KMS-11 (cell line): ENCODE measurements around the gene GSTK1.

Source experiments
- H2AFZ ChIP-seq: fragments of 200-600 bp; sonication (generic); 2 replicates; pipeline ENCODE4 v1.6.1; 2016; ENCODE audit warnings: antibody characterized with exemption, mixed run types, low read depth
- H3K27ac ChIP-seq: fragments of 200-600 bp; sonication (generic); 2 replicates; pipeline ENCODE4 v1.6.1; 2016; ENCODE audit warnings: mild to moderate bottlenecking, mixed run types
- H3K27me3 ChIP-seq: fragments of 200-600 bp; sonication (generic); 2 replicates; pipeline ENCODE4 v1.6.1; 2017; ENCODE audit warnings: mild to moderate bottlenecking, low read depth, mixed run types, moderate library complexity; ENCODE audit not compliant: insufficient read depth
- H3K36me3 ChIP-seq: fragments of 200-600 bp; sonication (generic); 2 replicates; pipeline ENCODE4 v1.6.1; 2017; ENCODE audit warnings: mild to moderate bottlenecking, mixed run types; ENCODE audit not compliant: insufficient read depth
- H3K4me1 ChIP-seq: fragments of 200-600 bp; sonication (generic); 2 replicates; pipeline ENCODE4 v1.6.1; 2016; ENCODE audit warnings: mild to moderate bottlenecking, low read depth, mixed run types; ENCODE audit not compliant: poor library complexity, severe bottlenecking
- H3K4me2 ChIP-seq: fragments of 200-600 bp; sonication (generic); 2 replicates; pipeline ENCODE4 v1.7.0; 2016; ENCODE audit warnings: mild to moderate bottlenecking, mixed run types
- H3K4me3 ChIP-seq: fragments of 200-600 bp; sonication (generic); IDR thresholded peaks from 2 replicates; pipeline ENCODE4 v1.6.1; 2017; ENCODE audit warnings: low read depth, low read length, mixed read lengths; ENCODE audit not compliant: insufficient read depth
- H3K79me2 ChIP-seq: fragments of 200-600 bp; sonication (generic); 2 replicates; pipeline ENCODE4 v1.6.1; 2016; ENCODE audit warnings: low read depth, mixed run types; ENCODE audit not compliant: insufficient read depth
- H3K9ac ChIP-seq: fragments of 200-600 bp; sonication (generic); 2 replicates; pipeline ENCODE4 v1.6.1; 2016; ENCODE audit warnings: mild to moderate bottlenecking, mixed run types
- H4K20me1 ChIP-seq: fragments of 200-600 bp; sonication (generic); 2 replicates; pipeline ENCODE4 v1.6.1; 2016; ENCODE audit warnings: mild to moderate bottlenecking, mixed run types; ENCODE audit not compliant: insufficient read depth
- CTCF ChIP-seq: fragments of 200-600 bp; sonication (generic); conservative IDR thresholded peaks from 2 replicates; pipeline ENCODE4 v1.6.1; 2017; ENCODE audit warnings: low read depth, mild to moderate bottlenecking, antibody characterized with exemption, low read length, moderate library complexity, mixed read lengths

GSTK1 gene

GRCh38 chr7:143280160-143280559 is 16.9 kb downstream of the GSTK1 start:
- no peak overlapping the region for H3K4me2 ChIP-seq
- H3K4me3 ChIP-seq = no peak overlapping the region
- no peak overlapping the region for H3K9ac ChIP-seq
- no peak overlapping the region for H3K27ac ChIP-seq
- H4K20me1 ChIP-seq = no peaks in the 10 kb centered on the region
- no peaks in the 10 kb centered on the region for H3K4me1 ChIP-seq
- H2AFZ ChIP-seq = no peak overlapping the region
- no peaks in the 10 kb centered on the region for H3K79me2 ChIP-seq
- no peaks in the 10 kb centered on the region for H3K27me3 ChIP-seq
- no peaks in the 10 kb centered on the region for H3K36me3 ChIP-seq
- TF ChIP-seq CTCF = no peak

GRCh38 chr7:143280566-143280965 is 17.3 kb downstream of the GSTK1 start:
- no peak overlapping the region for H3K4me2 ChIP-seq
- no peak overlapping the region for H3K27ac ChIP-seq
- no peaks in the 10 kb centered on the region for H3K36me3 ChIP-seq
- H3K79me2 ChIP-seq = no peaks in the 10 kb centered on the region
- H4K20me1 ChIP-seq = no peaks in the 10 kb centered on the region
- H2AFZ ChIP-seq = no peak overlapping the region
- no peaks in the 10 kb centered on the region for H3K4me1 ChIP-seq
- TF ChIP-seq CTCF = no peak
- no peak overlapping the region for H3K9ac ChIP-seq
- H3K27me3 ChIP-seq = no peaks in the 10 kb centered on the region
- H3K4me3 ChIP-seq = no peak overlapping the region

- no peak overlapping the region for H3K4me2 ChIP-seq
- H3K36me3 ChIP-seq = no peaks in the 10 kb centered on the region
- H3K9ac ChIP-seq = no peak overlapping the region
- no peaks in the 10 kb centered on the region; the same call in 1 of the 2 replicates for H4K20me1 ChIP-seq
- H3K27me3 ChIP-seq = no peaks in the 10 kb centered on the region
- no peak overlapping the region for H3K4me3 ChIP-seq
- H3K79me2 ChIP-seq = no peaks in the 10 kb centered on the region
- H3K27ac ChIP-seq = no peak overlapping the region
- no peak overlapping the region for H2AFZ ChIP-seq
- no peaks in the 10 kb centered on the region for H3K4me1 ChIP-seq
- no peak for TF ChIP-seq CTCF
Measured at GRCh38 chr7:143281529-143281928, 18.3 kb downstream of the GSTK1 start.

- Histone ChIP-seq H2AFZ (no peak overlapping the region), H3K27ac (no peak overlapping the region), H4K20me1 (no peaks in the 10 kb centered on the region; the same call in 1 of the 2 replicates), H3K27me3 (no peaks in the 10 kb centered on the region), H3K4me2 (no peak overlapping the region), H3K9ac (no peak overlapping the region), H3K79me2 (no peaks in the 10 kb centered on the region), H3K4me1 (no peaks in the 10 kb centered on the region), H3K4me3 (no peak overlapping the region), H3K36me3 (no peaks in the 10 kb centered on the region)
- no peak for TF ChIP-seq CTCF
Measured at GRCh38 chr7:143282124-143282523, 18.9 kb downstream of the GSTK1 start.
